ENCODE results near the gene NPY.
"Not testable (repeated sequence)": the region's sequence is repeated elsewhere in the genome, so short reads cannot be mapped to it uniquely, and the experiment has no call there.

DNA sequence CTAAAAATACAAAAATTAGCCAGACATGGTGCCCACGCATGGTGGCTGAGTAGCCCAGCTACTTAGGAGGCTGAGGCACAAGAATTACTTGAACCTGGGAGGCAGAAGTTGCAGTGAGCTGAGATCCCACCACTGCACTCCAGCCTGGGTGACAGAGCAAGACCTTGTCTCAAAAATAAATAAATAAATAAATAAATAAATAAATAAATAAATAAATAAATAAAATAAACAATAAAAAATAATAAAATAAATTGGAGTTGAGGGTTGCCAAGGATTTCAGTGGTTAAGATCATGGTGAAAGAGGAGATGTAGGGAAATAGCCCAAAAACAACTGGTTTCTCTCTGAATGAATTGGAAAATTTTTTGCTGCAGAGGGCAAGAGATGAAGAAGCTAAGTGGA is 25.7 kb upstream of the NPY start:
- not testable (repeated sequence) for TF ChIP-seq EZH2 (IDR thresholded peaks at IDR 0.05; ENCODE audit: low read length)
- TF ChIP-seq, protein P1, sequence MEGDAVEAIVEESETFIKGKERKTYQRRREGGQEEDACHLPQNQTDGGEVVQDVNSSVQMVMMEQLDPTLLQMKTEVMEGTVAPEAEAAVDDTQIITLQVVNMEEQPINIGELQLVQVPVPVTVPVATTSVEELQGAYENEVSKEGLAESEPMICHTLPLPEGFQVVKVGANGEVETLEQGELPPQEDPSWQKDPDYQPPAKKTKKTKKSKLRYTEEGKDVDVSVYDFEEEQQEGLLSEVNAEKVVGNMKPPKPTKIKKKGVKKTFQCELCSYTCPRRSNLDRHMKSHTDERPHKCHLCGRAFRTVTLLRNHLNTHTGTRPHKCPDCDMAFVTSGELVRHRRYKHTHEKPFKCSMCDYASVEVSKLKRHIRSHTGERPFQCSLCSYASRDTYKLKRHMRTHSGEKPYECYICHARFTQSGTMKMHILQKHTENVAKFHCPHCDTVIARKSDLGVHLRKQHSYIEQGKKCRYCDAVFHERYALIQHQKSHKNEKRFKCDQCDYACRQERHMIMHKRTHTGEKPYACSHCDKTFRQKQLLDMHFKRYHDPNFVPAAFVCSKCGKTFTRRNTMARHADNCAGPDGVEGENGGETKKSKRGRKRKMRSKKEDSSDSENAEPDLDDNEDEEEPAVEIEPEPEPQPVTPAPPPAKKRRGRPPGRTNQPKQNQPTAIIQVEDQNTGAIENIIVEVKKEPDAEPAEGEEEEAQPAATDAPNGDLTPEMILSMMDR (optimal IDR thresholded peaks at IDR 0.05 in 1 of 3, IDR thresholded peaks at IDR 0.05 in 1 of 3, conservative IDR thresholded peaks at IDR 0.05 in 1 of 3; ENCODE audit: extremely low read depth in 1 of 3, insufficient read depth in 2 of 3, low read length in 3 of 3), result not testable (repeated sequence)
